ENCODE data around the gene HECA. TPM values are rescaled to one million over a fixed set of nuclear protein-coding genes. Genes with fewer than 3 reads are reported as not detected.
"Not testable (repeated sequence)": the region's sequence is repeated elsewhere in the genome, so short reads cannot be mapped to it uniquely, and the experiment has no call there.

HECA gene
- total and polyA plus RNA-seq, 2 experiments from 2014 or later: 2.4 to 8.1 TPM

- TF ChIP-seq ZNF462 (CRISPR knock-in tag; IDR thresholded peaks at IDR 0.05) (no peak), REST (IDR thresholded peaks at IDR 0.05; ENCODE audit: unreplicated experiment) (no peak), JUNB (IDR thresholded peaks at IDR 0.05; ENCODE audit: unreplicated experiment) (no peak), NANOG (IDR thresholded peaks at IDR 0.05; ENCODE audit: borderline replicate concordance) (no peak), EZH2phosphoT487 (IDR thresholded peaks at IDR 0.05; ENCODE audit: unreplicated experiment) (no peak), CREB1 (CRISPR knock-in tag; IDR thresholded peaks at IDR 0.05; ENCODE audit: low read depth) (no peak)
Observed at GRCh38 chr6:139137706-139138105, 2.8 kb downstream of the HECA start (continued).

GRCh38 chr6:139140854-139141253, 6.0 kb downstream of the HECA start:
- peaks cover 27% of the 10 kb centered on the region for H3K4me1 Mint-ChIP-seq
- not testable (repeated sequence) for H2AFZ ChIP-seq; H3K27ac ChIP-seq (ENCODE audit: low read depth); H3K4me2 ChIP-seq; H3K79me2 ChIP-seq (replicated peaks; ENCODE audit: insufficient read depth); H3F3A ChIP-seq (replicated peaks; ENCODE audit: low read depth); H3K27me3 Mint-ChIP-seq (ENCODE audit: insufficient read depth, low read depth, poor library complexity); H3K36me3 Mint-ChIP-seq (ENCODE audit: low read depth); H4K20me1 ChIP-seq (replicated peaks; ENCODE audit: insufficient read depth); ATAC-seq; H3K36me3 ChIP-seq (ENCODE audit: insufficient read depth); H3K9me3 Mint-ChIP-seq; H3K9me2 ChIP-seq (ENCODE audit: insufficient read depth); H3K4me1 ChIP-seq (ENCODE audit: insufficient read depth); H3K4me3 ChIP-seq; DNase-seq (ENCODE audit: low spot score); H3K27ac Mint-ChIP-seq; H3K4me3 Mint-ChIP-seq; H3K27me3 ChIP-seq (ENCODE audit: insufficient read depth)

Measured in GM23338 (cell line).